Measurements from ENCODE around the gene ENDOD1. TPM values are rescaled to one million over a fixed set of nuclear protein-coding genes. Genes with fewer than 3 reads are reported as not detected.

Gene ENDOD1
- total RNA-seq, 1 donor from 2014 or later, result 1.9 TPM

DNA sequence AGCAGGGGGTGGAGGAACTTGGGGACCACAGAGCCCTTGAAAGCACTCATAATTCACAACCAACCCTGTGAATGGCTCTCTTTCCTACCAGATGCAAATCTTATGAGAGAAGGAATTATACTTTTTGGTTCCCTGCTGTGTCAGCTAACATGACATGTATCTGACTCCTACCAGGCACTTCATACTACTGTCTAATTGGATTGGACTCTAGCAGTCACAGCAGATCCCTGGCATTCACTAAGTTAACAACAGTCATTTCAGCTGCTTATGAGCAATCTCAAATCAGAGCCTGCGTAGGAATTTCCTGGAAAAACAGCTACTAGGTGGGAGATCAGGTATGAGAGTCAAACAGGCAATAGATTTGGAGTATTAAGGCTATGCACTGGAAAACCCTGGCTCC is 11.1 kb upstream of the ENDOD1 start:
- Mint-ChIP-seq H3K27me3 (ENCODE audit: insufficient read depth, low read depth) (peaks cover 2% of the 10 kb centered on the region), H3K36me3 (no peaks in the 10 kb centered on the region), H3K4me1 (peaks cover 10% of the 10 kb centered on the region), H3K9me3 (no peaks in the 10 kb centered on the region), H3K4me3 (no peak overlapping the region), H3K27ac (no peak overlapping the region)
- Histone ChIP-seq H3K4me3 (no peak overlapping the region), H3K36me3 (no peaks in the 10 kb centered on the region), H3K9me3 (ENCODE audit: low read depth) (no peaks in the 10 kb centered on the region), H3F3A (ENCODE audit: low read depth) (no peaks in the 10 kb centered on the region), H3K4me1 (peaks cover 7% of the 10 kb centered on the region), H3K27me3 (no peaks in the 10 kb centered on the region), H2AFZ (replicated peaks) (no peak overlapping the region), H3K9ac (no peak overlapping the region), H3K79me2 (ENCODE audit: low read depth) (no peaks in the 10 kb centered on the region), H3K27ac (no peak overlapping the region), H4K20me1 (ENCODE audit: low read depth) (no peaks in the 10 kb centered on the region), H3K4me2 (no peak overlapping the region)
- no peak for DNase-seq (ENCODE audit: low spot score)
- TF ChIP-seq EZH2phosphoT487 (IDR thresholded peaks at IDR 0.05) (no peak), EZH2 (IDR thresholded peaks at IDR 0.05) (no peak)
- TF ChIP-seq, protein P1, sequence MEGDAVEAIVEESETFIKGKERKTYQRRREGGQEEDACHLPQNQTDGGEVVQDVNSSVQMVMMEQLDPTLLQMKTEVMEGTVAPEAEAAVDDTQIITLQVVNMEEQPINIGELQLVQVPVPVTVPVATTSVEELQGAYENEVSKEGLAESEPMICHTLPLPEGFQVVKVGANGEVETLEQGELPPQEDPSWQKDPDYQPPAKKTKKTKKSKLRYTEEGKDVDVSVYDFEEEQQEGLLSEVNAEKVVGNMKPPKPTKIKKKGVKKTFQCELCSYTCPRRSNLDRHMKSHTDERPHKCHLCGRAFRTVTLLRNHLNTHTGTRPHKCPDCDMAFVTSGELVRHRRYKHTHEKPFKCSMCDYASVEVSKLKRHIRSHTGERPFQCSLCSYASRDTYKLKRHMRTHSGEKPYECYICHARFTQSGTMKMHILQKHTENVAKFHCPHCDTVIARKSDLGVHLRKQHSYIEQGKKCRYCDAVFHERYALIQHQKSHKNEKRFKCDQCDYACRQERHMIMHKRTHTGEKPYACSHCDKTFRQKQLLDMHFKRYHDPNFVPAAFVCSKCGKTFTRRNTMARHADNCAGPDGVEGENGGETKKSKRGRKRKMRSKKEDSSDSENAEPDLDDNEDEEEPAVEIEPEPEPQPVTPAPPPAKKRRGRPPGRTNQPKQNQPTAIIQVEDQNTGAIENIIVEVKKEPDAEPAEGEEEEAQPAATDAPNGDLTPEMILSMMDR (IDR thresholded peaks at IDR 0.05), result no peak

DNA sequence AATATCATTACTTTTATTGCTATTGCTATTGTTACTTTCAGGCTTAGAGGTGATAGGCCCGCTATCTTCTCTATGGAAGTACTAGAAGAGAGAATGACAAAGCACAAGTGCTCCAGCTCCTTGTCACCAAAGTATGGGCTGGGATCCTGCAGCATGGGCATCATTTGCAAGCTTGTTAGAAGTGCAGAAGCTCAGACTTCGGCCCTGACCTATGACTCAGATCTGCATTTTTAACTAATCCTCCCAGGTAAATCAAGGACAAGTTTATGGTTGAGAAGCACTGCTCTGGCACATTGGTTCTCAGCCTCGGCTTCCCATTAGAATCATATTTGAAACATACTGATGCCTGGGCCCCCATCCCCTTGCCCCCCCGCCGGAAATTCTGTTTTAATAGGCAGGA is 8.6 kb upstream of the ENDOD1 start:
- Mint-ChIP-seq H3K27ac (no peak overlapping the region), H3K9me3 (no peaks in the 10 kb centered on the region), H3K27me3 (ENCODE audit: insufficient read depth, low read depth) (no peaks in the 10 kb centered on the region), H3K4me3 (no peak overlapping the region), H3K4me1 (peaks cover 13% of the 10 kb centered on the region), H3K36me3 (no peaks in the 10 kb centered on the region)
- H3F3A ChIP-seq (ENCODE audit: low read depth), result no peaks in the 10 kb centered on the region
- peaks cover 7% of the 10 kb centered on the region for H3K4me1 ChIP-seq
- H3K36me3 ChIP-seq, result no peaks in the 10 kb centered on the region
- H4K20me1 ChIP-seq (ENCODE audit: low read depth), result no peaks in the 10 kb centered on the region
- TF ChIP-seq, protein P1 (IDR thresholded peaks at IDR 0.05), result no peak
- TF ChIP-seq EZH2 (IDR thresholded peaks at IDR 0.05) (no peak), EZH2phosphoT487 (IDR thresholded peaks at IDR 0.05) (no peak)
- no peaks in the 10 kb centered on the region for H3K27me3 ChIP-seq
- H3K4me3 ChIP-seq, result no peak overlapping the region
- no peak for DNase-seq (ENCODE audit: low spot score)
- H3K9ac ChIP-seq, result no peak overlapping the region
- no peaks in the 10 kb centered on the region for H3K79me2 ChIP-seq (ENCODE audit: low read depth)
- H3K4me2 ChIP-seq, result no peak overlapping the region
- no peak overlapping the region for H2AFZ ChIP-seq (replicated peaks)
- no peak overlapping the region for H3K27ac ChIP-seq
- no peaks in the 10 kb centered on the region for H3K9me3 ChIP-seq (ENCODE audit: low read depth)

DNA sequence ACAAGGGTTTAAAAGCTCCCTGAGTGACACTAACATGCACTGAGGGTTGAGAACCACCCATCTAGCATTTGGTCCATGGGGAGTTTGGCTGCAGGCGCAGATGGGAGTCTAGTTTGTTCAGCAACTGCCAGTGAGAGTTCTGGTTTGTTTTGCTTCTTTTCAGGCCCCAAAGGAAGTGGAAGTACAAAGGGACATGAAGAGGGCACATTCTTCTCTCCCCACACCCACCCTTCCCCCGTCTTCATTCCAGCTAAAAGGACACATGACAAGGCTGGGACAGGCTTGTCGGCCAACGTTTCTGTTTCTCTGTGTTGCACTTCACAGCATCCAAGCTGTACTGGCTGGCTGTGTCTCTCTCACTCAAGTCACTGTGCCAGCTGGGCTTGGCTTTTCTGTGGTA is 8.2 kb upstream of the ENDOD1 start:
- Mint-ChIP-seq H3K9me3 (no peaks in the 10 kb centered on the region), H3K27ac (peak overlapping the region; percentile 54), H3K36me3 (no peaks in the 10 kb centered on the region), H3K27me3 (ENCODE audit: insufficient read depth, low read depth) (no peaks in the 10 kb centered on the region), H3K4me1 (peaks cover 16% of the 10 kb centered on the region), H3K4me3 (no peak overlapping the region)
- Histone ChIP-seq H3F3A (ENCODE audit: low read depth) (no peaks in the 10 kb centered on the region), H4K20me1 (ENCODE audit: low read depth) (no peaks in the 10 kb centered on the region), H3K4me2 (no peak overlapping the region), H3K4me1 (peaks cover 7% of the 10 kb centered on the region), H3K27ac (no peak overlapping the region), H3K27me3 (no peaks in the 10 kb centered on the region), H3K36me3 (no peaks in the 10 kb centered on the region), H3K4me3 (no peak overlapping the region), H3K9me3 (ENCODE audit: low read depth) (no peaks in the 10 kb centered on the region), H3K79me2 (ENCODE audit: low read depth) (no peaks in the 10 kb centered on the region), H2AFZ (replicated peaks) (peak overlapping the region; percentile 97), H3K9ac (no peak overlapping the region)
- peak; percentile 5 for DNase-seq (ENCODE audit: low spot score)
- TF ChIP-seq, protein P1 (IDR thresholded peaks at IDR 0.05), result no peak
- TF ChIP-seq EZH2phosphoT487 (IDR thresholded peaks at IDR 0.05) (no peak), EZH2 (IDR thresholded peaks at IDR 0.05) (no peak)
